ENCODE data around the gene UBAP1L.
A peak's percentile ranks its signal among the peaks of the same experiment; 100 is the strongest.

The UBAP1L gene

GRCh38 chr15:65067645-65068402 is 47.2 kb downstream of the UBAP1L start, which contains the start of gene RASL12:
Gene RASL12, minus strand, starts transcription at chr15:65067991. Its CDS starts 156 bp downstream, at chr15:65067835.
- TF ChIP-seq CTCF (conservative IDR thresholded peaks at IDR 0.05; ENCODE audit: low read depth, low read length) = no peak
- no peak for DNase-seq (ENCODE audit: low read depth)
- peak within 1 kb of the TSS; percentile 17 for H3K4me3 ChIP-seq (ENCODE audit: low read depth, low read length)

GRCh38 chr15:65067317-65067644 is 47.7 kb downstream of the UBAP1L start:
- DNase-seq (ENCODE audit: low read depth) = no peak
- TF ChIP-seq CTCF (conservative IDR thresholded peaks at IDR 0.05; ENCODE audit: low read depth, low read length) = no peak
- peak overlapping the region; percentile 17 for H3K4me3 ChIP-seq (ENCODE audit: low read depth, low read length)

- H3K4me3 ChIP-seq (ENCODE audit: low read depth, low read length) = no peak overlapping the region
- no peak for DNase-seq (ENCODE audit: low read depth)
These were observed 48.2 kb downstream of the UBAP1L start for GRCh38 chr15:65066635-65067316.

GRCh38 chr15:65066001-65066634 is 48.9 kb downstream of the UBAP1L start:
- no peak for TF ChIP-seq CTCF (conservative IDR thresholded peaks at IDR 0.05; ENCODE audit: low read depth, low read length)
- no peak for DNase-seq (ENCODE audit: low read depth)
- no peak overlapping the region for H3K4me3 ChIP-seq (ENCODE audit: low read depth, low read length)

More at GRCh38 chr15:65066635-65067316, 48.2 kb downstream of the UBAP1L start:
- no peak for TF ChIP-seq CTCF (conservative IDR thresholded peaks at IDR 0.05; ENCODE audit: low read depth, low read length)

- TF ChIP-seq CTCF (conservative IDR thresholded peaks at IDR 0.05; ENCODE audit: low read depth, low read length) = no peak
- no peak overlapping the region for H3K4me3 ChIP-seq (ENCODE audit: low read depth, low read length)
These were observed 52.3 kb downstream of the UBAP1L start for GRCh38 chr15:65062726-65063125.

GRCh38 chr15:65062061-65062460 is 52.9 kb downstream of the UBAP1L start:
- TF ChIP-seq CTCF (conservative IDR thresholded peaks at IDR 0.05; ENCODE audit: low read depth, low read length) = no peak
- no peak for DNase-seq (ENCODE audit: low read depth)
- no peak overlapping the region for H3K4me3 ChIP-seq (ENCODE audit: low read depth, low read length)

More at GRCh38 chr15:65062726-65063125, 52.3 kb downstream of the UBAP1L start:
- DNase-seq (ENCODE audit: low read depth) = no peak

All from choroid plexus epithelial cell (primary cell).